Measurements from ENCODE around the gene TTC39A.

DNA sequence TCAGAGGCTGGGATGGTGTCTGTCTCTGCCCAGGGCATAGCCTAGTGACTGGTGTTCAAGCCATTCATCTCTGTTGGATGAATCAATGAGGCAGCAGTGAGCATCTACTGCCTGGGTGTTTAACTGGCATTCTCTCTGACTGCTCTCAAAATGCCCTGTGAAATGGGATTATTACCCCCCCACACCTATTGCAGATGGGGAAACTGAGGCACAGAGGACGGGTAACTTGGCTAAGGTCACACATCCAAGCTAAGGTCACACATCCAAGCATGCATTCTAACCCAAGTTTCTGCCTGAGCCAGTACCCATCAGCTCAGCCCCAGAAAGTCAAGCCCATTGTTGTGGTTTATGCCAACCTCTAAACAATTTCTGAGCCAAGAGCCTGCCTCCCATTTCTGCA is 5.0 kb downstream of the TTC39A start:
- TF ChIP-seq, protein P1, sequence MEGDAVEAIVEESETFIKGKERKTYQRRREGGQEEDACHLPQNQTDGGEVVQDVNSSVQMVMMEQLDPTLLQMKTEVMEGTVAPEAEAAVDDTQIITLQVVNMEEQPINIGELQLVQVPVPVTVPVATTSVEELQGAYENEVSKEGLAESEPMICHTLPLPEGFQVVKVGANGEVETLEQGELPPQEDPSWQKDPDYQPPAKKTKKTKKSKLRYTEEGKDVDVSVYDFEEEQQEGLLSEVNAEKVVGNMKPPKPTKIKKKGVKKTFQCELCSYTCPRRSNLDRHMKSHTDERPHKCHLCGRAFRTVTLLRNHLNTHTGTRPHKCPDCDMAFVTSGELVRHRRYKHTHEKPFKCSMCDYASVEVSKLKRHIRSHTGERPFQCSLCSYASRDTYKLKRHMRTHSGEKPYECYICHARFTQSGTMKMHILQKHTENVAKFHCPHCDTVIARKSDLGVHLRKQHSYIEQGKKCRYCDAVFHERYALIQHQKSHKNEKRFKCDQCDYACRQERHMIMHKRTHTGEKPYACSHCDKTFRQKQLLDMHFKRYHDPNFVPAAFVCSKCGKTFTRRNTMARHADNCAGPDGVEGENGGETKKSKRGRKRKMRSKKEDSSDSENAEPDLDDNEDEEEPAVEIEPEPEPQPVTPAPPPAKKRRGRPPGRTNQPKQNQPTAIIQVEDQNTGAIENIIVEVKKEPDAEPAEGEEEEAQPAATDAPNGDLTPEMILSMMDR (IDR thresholded peaks at IDR 0.05): no peak
- TF ChIP-seq POLR2A (IDR thresholded peaks at IDR 0.05): no peak
